Tibial artery (tissue), 4 donors: ENCODE results near the gene MS4A5.

Experiments
- DNase-seq, 2 donors: peaks; one replicate each; pipeline ENCODE4 v3.0.0-alpha.2; 2019
- H3K27ac ChIP-seq, 2 donors: fragments of 200-600 bp; sonication (generic) in 1 of 2; 1 replicate in 1 of 2; 2 replicates in 1 of 2; pipeline ENCODE4 v1.5.1; 2018 to 2019; ENCODE audit warnings: mild to moderate bottlenecking in 1 of 2
- H3K27me3 ChIP-seq, 2 donors: fragments of 200-600 bp; sonication (generic) in 1 of 2; one replicate each; pipeline versions ENCODE4 v1.5.1 to v1.6.0; 2016 to 2019
- H3K36me3 ChIP-seq, 3 donors: fragments of 200-600 bp; sonication (generic) in 2 of 3; one replicate each; pipeline ENCODE4 v1.5.1; 2016 to 2019; ENCODE audit warnings: mild to moderate bottlenecking in 2 of 3
- H3K4me1 ChIP-seq, 4 donors: fragments of 200-600 bp; sonication (generic) in 2 of 4; 1 replicate in 3 of 4; 2 replicates in 1 of 4; pipeline ENCODE4 v1.5.1; 2016 to 2019
- H3K4me3 ChIP-seq, 2 donors: fragments of 200-600 bp; sonication (generic) in 1 of 2; 1 replicate in 1 of 2; 2 replicates in 1 of 2; pipeline ENCODE4 v1.5.1; 2018 to 2019; ENCODE audit warnings: mild to moderate bottlenecking in 2 of 2
- H3K9me3 ChIP-seq, 3 donors: fragments of 200-600 bp; sonication (generic) in 1 of 3; one replicate each; pipeline ENCODE4 v1.5.1; 2016 to 2019
- CTCF ChIP-seq, 2 experiments: fragments of 200-600 bp in 1 of 2; fragments of 450-650 bp in 1 of 2; IDR thresholded peaks; one replicate each; pipeline ENCODE4 v1.5.1; 2017 to 2019; ENCODE audit warnings: antibody characterized with exemption in 2 of 2, mild to moderate bottlenecking in 1 of 2, moderate library complexity in 1 of 2
- intact Hi-C: fragments of 100-400 bp; cut with DNase I; formaldehyde crosslinking; loops from one replicate; pipeline ENCODE4 v1.15.0; 2023; ENCODE audit warnings: low total_unique reads

Gene MS4A5

DNA sequence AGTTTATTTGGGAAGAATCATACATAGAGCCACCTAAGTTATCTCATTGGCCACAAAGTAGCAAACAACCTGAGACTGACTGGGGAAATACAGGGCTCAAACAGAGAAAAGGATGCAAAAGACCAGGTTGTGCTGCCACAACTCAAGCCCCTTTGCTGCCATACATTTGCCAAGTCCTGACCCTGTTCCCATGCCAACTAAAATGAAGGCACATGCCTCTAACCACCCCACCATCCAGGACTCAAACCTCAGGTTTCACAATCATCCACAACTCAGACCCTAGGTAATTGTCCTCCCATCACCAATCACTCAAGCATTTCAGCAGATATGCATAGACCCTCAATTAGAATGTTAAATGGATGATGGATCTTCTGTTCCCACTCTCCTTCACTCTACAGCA, 24.8 kb downstream of the MS4A5 start:
- no peak for DNase-seq
- Histone ChIP-seq H3K4me1 (no peaks in the 10 kb centered on the region), H3K27me3 (no peaks in the 10 kb centered on the region), H3K9me3 (no peaks in the 10 kb centered on the region), H3K36me3 (no peaks in the 10 kb centered on the region), H3K4me3 (no peak overlapping the region), H3K27ac (no peak overlapping the region)
- intact Hi-C loops, result no loop called here
- no peak for TF ChIP-seq CTCF (IDR thresholded peaks at IDR 0.05)

GRCh38 chr11:60455531-60456042, 26.2 kb downstream of the MS4A5 start, which contains the start of gene MS4A1:
Gene MS4A1 (plus strand): TSS chr11:60455847. CDS start chr11:60462375, 6,528 bp downstream.
- no peaks in the 10 kb centered on the region for H3K36me3 ChIP-seq
- H3K9me3 ChIP-seq, result no peaks in the 10 kb centered on the region
- no peak within 1 kb of the TSS for H3K4me3 ChIP-seq
- no peak within 1 kb of the TSS for H3K27ac ChIP-seq
- intact Hi-C loops, result no loop called here
- H3K4me1 ChIP-seq, result no peaks in the 10 kb centered on the region
- no peak for DNase-seq
- H3K27me3 ChIP-seq, result no peaks in the 10 kb centered on the region
- no peak for TF ChIP-seq CTCF (IDR thresholded peaks at IDR 0.05)

- Histone ChIP-seq H3K27me3 (no peaks in the 10 kb centered on the region), H3K4me1 (no peaks in the 10 kb centered on the region), H3K36me3 (no peaks in the 10 kb centered on the region), H3K9me3 (no peaks in the 10 kb centered on the region), H3K27ac (no peak overlapping the region), H3K4me3 (no peak overlapping the region)
- intact Hi-C loops, result no loop called here
- no peak for DNase-seq
- no peak for TF ChIP-seq CTCF (IDR thresholded peaks at IDR 0.05)
Observed at GRCh38 chr11:60457576-60457975, 28.2 kb downstream of the MS4A5 start.

DNA sequence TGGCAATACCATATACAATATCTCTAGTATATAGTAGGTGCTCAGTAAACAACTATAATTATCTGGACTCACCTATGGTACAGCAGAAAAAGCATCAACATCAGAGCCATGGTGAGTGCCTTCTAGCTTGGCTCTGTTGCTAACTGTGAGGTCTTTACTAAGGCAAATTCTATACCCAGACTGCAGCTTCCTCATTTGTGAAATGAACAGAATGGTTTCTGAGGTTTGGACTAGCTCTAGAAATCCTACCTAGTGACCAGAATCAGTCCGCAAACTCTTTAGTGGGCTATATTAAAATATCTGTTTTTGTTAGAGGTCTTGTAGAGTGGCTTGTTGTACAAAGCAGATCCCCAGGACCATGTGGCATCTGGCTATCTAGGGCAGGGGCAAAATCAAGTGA, 30.0 kb downstream of the MS4A5 start:
- H3K27ac ChIP-seq, result no peak overlapping the region
- DNase-seq, result no peak
- H3K36me3 ChIP-seq, result no peaks in the 10 kb centered on the region
- intact Hi-C loops, result no loop called here
- TF ChIP-seq CTCF (IDR thresholded peaks at IDR 0.05), result no peak
- H3K4me1 ChIP-seq, result no peaks in the 10 kb centered on the region
- no peaks in the 10 kb centered on the region for H3K9me3 ChIP-seq
- no peak overlapping the region for H3K4me3 ChIP-seq
- H3K27me3 ChIP-seq, result no peaks in the 10 kb centered on the region

- Histone ChIP-seq H3K27ac (no peak overlapping the region), H3K4me3 (no peak overlapping the region), H3K9me3 (no peaks in the 10 kb centered on the region), H3K27me3 (no peaks in the 10 kb centered on the region), H3K36me3 (no peaks in the 10 kb centered on the region), H3K4me1 (no peaks in the 10 kb centered on the region)
- no peak for DNase-seq
- no peak for TF ChIP-seq CTCF (IDR thresholded peaks at IDR 0.05)
- intact Hi-C loops, result no loop called here
Observed at GRCh38 chr11:60468829-60469228, 39.5 kb downstream of the MS4A5 start.

DNA sequence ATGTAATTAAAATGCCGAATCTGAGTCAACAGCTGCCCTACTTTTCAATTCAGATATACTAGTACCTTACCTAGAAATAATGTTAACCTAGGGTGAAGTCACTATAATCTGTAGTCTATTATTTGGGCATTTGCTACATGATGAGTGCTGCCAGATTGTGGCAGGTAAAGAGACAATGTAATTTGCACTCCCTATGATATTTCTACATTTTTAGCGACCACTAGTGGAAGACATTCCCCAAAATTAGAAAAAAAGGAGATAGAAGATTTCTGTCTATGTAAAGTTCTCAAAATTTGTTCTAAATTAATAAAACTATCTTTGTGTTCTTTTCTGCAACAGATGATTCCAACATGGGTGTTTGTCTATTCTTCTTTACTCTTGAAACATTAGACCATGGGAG, 40.4 kb downstream of the MS4A5 start:
- Histone ChIP-seq H3K27ac (no peak overlapping the region), H3K27me3 (no peaks in the 10 kb centered on the region), H3K4me3 (no peak overlapping the region), H3K9me3 (no peaks in the 10 kb centered on the region), H3K36me3 (no peaks in the 10 kb centered on the region), H3K4me1 (no peaks in the 10 kb centered on the region)
- intact Hi-C loops, result no loop called here
- no peak for TF ChIP-seq CTCF (IDR thresholded peaks at IDR 0.05)
- DNase-seq, result no peak
